CD4-positive, alpha-beta T cell (primary cell): ENCODE results near the gene TATDN2. TPM values are rescaled to one million over a fixed set of nuclear protein-coding genes. Genes with fewer than 3 reads are reported as not detected.

Experiments used
- ATAC-seq: fragments of 200-7000 bp; cut with Tn5 transposase; one replicate; pipeline ENCODE4 v1.10.0; 2022; ENCODE audit warnings: mild to moderate bottlenecking; ENCODE audit not compliant: poor library complexity
- CTCF ChIA-PET: fragments of 350-600 bp; sonication (Branson Sonifier 250); formaldehyde crosslinking; loops from one replicate; lab custom pipeline; 2021; ENCODE audit warnings: antibody characterized with exemption, inconsistent platforms; lab: Charles Lee
- POLR2A ChIA-PET: fragments of 350-600 bp; sonication (Branson Sonifier 250); formaldehyde crosslinking; loops from one replicate; lab custom pipeline; 2021; ENCODE audit warnings: antibody characterized with exemption, inconsistent platforms; lab: Charles Lee
- DNase-seq, 14 experiments: peaks; one replicate each; pipeline ENCODE4 v3.0.0-alpha.2; 2013 to 2020; ENCODE audit warnings: mixed read lengths in 2 of 14
- H3K27ac ChIP-seq, 2 donors: one replicate each; pipeline versions ENCODE4 v1.5.1 to v1.7.0; 2013; ENCODE audit warnings: low read length in 2 of 2, low read depth in 1 of 2, mild to moderate bottlenecking in 1 of 2
- H3K27me3 ChIP-seq, 2 experiments: 1 replicate in 1 of 2; 2 replicates in 1 of 2; pipeline versions ENCODE4 v1.6.1 to v1.7.0; 2013; ENCODE audit warnings: low read length in 2 of 2, control low read depth in 1 of 2, mild to moderate bottlenecking in 1 of 2, moderate library complexity in 1 of 2; ENCODE audit not compliant: insufficient read depth in 2 of 2, control insufficient read depth in 1 of 2
- H3K36me3 ChIP-seq: one replicate; pipeline ENCODE4 v1.6.1; 2013; ENCODE audit warnings: low read length, control low read depth; ENCODE audit not compliant: insufficient read depth
- H3K4me1 ChIP-seq: one replicate; pipeline ENCODE4 v1.6.1; 2013; ENCODE audit warnings: low read length, control low read depth; ENCODE audit not compliant: insufficient read depth
- H3K4me3 ChIP-seq: one replicate; pipeline ENCODE4 v1.5.1; 2013; ENCODE audit warnings: mild to moderate bottlenecking, low read length, moderate library complexity
- H3K9me3 ChIP-seq, 2 experiments: 1 replicate in 1 of 2; 2 replicates in 1 of 2; pipeline versions ENCODE4 v1.6.1 to v1.7.0; 2013; ENCODE audit warnings: low read length in 2 of 2, mild to moderate bottlenecking in 2 of 2, control low read depth in 1 of 2, moderate library complexity in 1 of 2; ENCODE audit not compliant: control insufficient read depth in 1 of 2, insufficient read depth in 1 of 2
- H3K27ac Mint-ChIP-seq: one replicate; pipeline ENCODE4 v1.8.0; 2020; ENCODE audit warnings: mixed read lengths
- H3K27me3 Mint-ChIP-seq: one replicate; pipeline ENCODE4 v1.8.0; 2021; ENCODE audit warnings: mixed read lengths
- H3K36me3 Mint-ChIP-seq: one replicate; pipeline ENCODE4 v1.8.0; 2021; ENCODE audit warnings: low read depth, mixed read lengths
- H3K4me1 Mint-ChIP-seq: one replicate; pipeline ENCODE4 v1.8.0; 2021; ENCODE audit warnings: low read depth, mixed read lengths
- H3K4me3 Mint-ChIP-seq: one replicate; pipeline ENCODE4 v1.8.0; 2020; ENCODE audit warnings: mild to moderate bottlenecking, mixed read lengths
- H3K9me3 Mint-ChIP-seq: one replicate; pipeline ENCODE4 v1.8.0; 2020; ENCODE audit warnings: mixed read lengths
- intact Hi-C, 2 experiments: fragments of 100-400 bp; cut with DNase I in 1 of 2; cut with micrococcal nuclease in 1 of 2; formaldehyde crosslinking; loops; one replicate each; pipeline versions ENCODE4 v1.15.1 to v1.9.0; 2023 to 2025; cut with DNase I, micrococcal nuclease
- total RNA-seq, 174 experiments: library from RNA in 2 of 174; stranded (reverse) in 2 of 174; gene quantifications; one replicate each; pipeline ENCODE4 v1.2.3 and lab custom pipeline; 2021 to 2026
- TF ChIP-seq, protein P1 (sequence below): fragments of 200-600 bp; IDR thresholded peaks from one replicate; pipeline ENCODE4 v1.8.0; 2022; ENCODE audit warnings: antibody characterized with exemption, mild to moderate bottlenecking

Gene TATDN2
- total RNA-seq, 2 experiments from 2014 or later = 48.7 to 50.2 TPM

DNA sequence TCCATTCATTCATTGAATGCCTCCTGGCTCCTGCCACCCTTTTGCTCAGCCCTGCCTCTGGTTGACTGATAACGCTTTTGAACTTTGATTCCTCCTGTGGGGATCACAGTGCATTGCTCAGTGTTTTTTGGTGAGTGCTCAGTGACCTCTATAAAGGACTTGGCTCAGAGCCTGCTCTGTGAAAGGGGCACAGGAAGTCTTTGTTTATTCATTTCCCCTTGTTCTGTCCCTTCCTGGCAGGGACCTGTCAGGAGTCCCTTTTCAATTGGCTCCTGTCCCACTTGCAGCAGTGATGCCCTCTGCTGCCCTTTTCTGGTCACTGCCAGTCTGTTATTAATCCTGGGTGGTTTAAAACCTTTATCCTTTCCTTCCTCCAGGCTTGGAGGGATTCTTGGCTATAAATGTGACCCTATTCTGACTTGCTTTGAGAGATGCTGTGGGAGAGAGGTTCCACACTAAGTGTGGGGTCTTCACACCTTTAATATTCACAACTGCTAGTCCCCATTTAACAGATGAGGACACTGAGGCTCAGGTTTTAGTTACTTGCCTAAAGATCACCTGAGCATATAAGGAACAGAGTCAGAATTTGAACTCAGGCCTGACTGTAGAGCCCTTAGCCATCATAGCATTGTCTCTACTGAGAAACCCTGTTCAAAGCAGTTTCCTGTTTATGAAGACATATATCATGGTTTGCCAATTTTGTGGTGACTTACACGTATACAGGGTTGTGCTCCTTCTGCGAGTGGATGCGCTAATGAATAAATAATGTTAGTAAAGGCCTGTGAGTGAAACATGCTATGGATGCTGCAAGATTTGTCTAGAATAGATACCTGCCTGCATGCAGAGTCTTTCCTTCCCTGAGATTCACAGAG, 23.2 kb upstream of the TATDN2 start:
- Histone ChIP-seq H3K36me3 (peaks cover 9% of the 10 kb centered on the region), H3K27ac (peak overlapping the region in 1 of 2 donors; percentile 52), H3K27me3 (no peaks in the 10 kb centered on the region), H3K4me3 (no peak overlapping the region), H3K4me1 (peaks cover 72% of the 10 kb centered on the region), H3K9me3 (no peaks in the 10 kb centered on the region)
- Mint-ChIP-seq H3K27ac (peak overlapping the region; percentile 81), H3K4me3 (peak overlapping the region; percentile 35), H3K9me3 (no peaks in the 10 kb centered on the region), H3K27me3 (no peaks in the 10 kb centered on the region), H3K36me3 (peaks cover 32% of the 10 kb centered on the region), H3K4me1 (peaks cover 55% of the 10 kb centered on the region)
- TF ChIP-seq, protein P1, sequence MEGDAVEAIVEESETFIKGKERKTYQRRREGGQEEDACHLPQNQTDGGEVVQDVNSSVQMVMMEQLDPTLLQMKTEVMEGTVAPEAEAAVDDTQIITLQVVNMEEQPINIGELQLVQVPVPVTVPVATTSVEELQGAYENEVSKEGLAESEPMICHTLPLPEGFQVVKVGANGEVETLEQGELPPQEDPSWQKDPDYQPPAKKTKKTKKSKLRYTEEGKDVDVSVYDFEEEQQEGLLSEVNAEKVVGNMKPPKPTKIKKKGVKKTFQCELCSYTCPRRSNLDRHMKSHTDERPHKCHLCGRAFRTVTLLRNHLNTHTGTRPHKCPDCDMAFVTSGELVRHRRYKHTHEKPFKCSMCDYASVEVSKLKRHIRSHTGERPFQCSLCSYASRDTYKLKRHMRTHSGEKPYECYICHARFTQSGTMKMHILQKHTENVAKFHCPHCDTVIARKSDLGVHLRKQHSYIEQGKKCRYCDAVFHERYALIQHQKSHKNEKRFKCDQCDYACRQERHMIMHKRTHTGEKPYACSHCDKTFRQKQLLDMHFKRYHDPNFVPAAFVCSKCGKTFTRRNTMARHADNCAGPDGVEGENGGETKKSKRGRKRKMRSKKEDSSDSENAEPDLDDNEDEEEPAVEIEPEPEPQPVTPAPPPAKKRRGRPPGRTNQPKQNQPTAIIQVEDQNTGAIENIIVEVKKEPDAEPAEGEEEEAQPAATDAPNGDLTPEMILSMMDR = peak; percentile 72
- intact Hi-C loops = loop anchor here (1.0 to 10.0 kb wide), 7 partner anchors 26 to 380 kb away; partner anchors contain the start of genes BRK1 (in 1 of the 2), FANCD2 (in 1 of the 2), IRAK2 (in 1 of the 2) and RPUSD3 (in 1 of the 2)
- peak; percentile 67 for ATAC-seq
- DNase-seq = peak; percentile 38 to 83 (median 54)
- CTCF ChIA-PET = interaction anchor here (1.2 to 1.9 kb wide), 2 partner anchors 17 to 38 kb away, joined by 5 read pairs; no protein-coding TSS in a partner anchor
- POLR2A ChIA-PET = interaction anchor here (1.1 to 1.6 kb wide), 3 partner anchors 31 to 83 kb away, joined by 3 to 7 read pairs (median 6); partner anchors contain the start of gene VHL

DNA sequence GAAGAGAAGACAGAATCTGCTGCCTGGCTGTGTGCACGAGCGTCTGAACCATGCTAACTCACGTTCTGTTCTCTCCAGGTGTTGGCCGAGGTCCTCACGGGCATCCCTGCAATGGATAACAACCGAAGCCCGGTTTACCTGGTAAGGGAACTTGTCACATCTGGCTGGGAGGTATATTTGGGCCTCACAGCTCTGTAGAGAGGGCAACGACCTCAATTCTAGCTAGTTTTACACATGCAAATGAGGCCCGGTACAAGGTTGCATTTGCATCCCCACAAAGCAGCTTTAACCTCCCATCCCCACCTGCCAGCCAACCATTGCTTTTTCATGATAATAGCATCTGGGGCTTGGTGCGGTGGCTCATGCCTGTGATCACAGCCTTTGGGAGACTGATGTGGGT, 22.0 kb upstream of the TATDN2 start:
- H3K36me3 Mint-ChIP-seq = peaks cover 25% of the 10 kb centered on the region
- H3K4me1 Mint-ChIP-seq = peaks cover 47% of the 10 kb centered on the region

More for the DNA sequence above, 22.0 kb upstream of the TATDN2 start:
- intact Hi-C loops = loop anchor here (2.0 to 10.0 kb wide), 3 partner anchors 15 to 381 kb away; partner anchors contain the start of genes FANCD2 (in 1 of the 2) and RPUSD3 (in 1 of the 2)
- Mint-ChIP-seq H3K4me3 (no peak overlapping the region), H3K27me3 (no peaks in the 10 kb centered on the region), H3K9me3 (no peaks in the 10 kb centered on the region), H3K27ac (no peak overlapping the region)
- Histone ChIP-seq H3K27ac (no peak overlapping the region), H3K36me3 (peaks cover 9% of the 10 kb centered on the region), H3K27me3 (no peaks in the 10 kb centered on the region), H3K4me1 (peaks cover 63% of the 10 kb centered on the region), H3K9me3 (no peaks in the 10 kb centered on the region), H3K4me3 (no peak overlapping the region)
- no peak for ATAC-seq
- ChIA-PET CTCF (no interaction called here), POLR2A (interaction anchor here (1.1 to 1.2 kb wide), 2 partner anchors 32 to 85 kb away, joined by 3 to 7 read pairs; partner anchors contain the start of gene VHL)
- TF ChIP-seq, protein P1 = no peak
- no peak for DNase-seq
